ES-I3 (cell line): ENCODE data around the gene TRHDE.

ENCODE experiments used
- H3K36me3 ChIP-seq: 2 replicates; pipeline ENCODE4 v1.6.1; 2013; ENCODE audit warnings: mild to moderate bottlenecking, low read length, control low read depth, moderate library complexity; ENCODE audit not compliant: insufficient read depth
- H3K4me1 ChIP-seq: 2 replicates; pipeline ENCODE4 v1.6.1; 2013; ENCODE audit warnings: mild to moderate bottlenecking, control low read depth, low read length; ENCODE audit not compliant: insufficient read depth
- H3K9ac ChIP-seq: 2 replicates; pipeline ENCODE4 v1.6.1; 2013; ENCODE audit warnings: low read depth, mild to moderate bottlenecking, low read length, moderate library complexity
- H3K9me3 ChIP-seq: 2 replicates; pipeline ENCODE4 v1.6.1; 2013; ENCODE audit warnings: mild to moderate bottlenecking, low read length, moderate library complexity; ENCODE audit not compliant: control insufficient read depth, insufficient read depth

TRHDE gene

GRCh38 chr12:72281126-72281525, 9.0 kb downstream of the TRHDE start:
- Histone ChIP-seq H3K9ac (no peak overlapping the region), H3K36me3 (no peaks in the 10 kb centered on the region), H3K9me3 (no peaks in the 10 kb centered on the region), H3K4me1 (peaks cover 20% of the 10 kb centered on the region; the same call in 1 of the 2 replicates)

DNA sequence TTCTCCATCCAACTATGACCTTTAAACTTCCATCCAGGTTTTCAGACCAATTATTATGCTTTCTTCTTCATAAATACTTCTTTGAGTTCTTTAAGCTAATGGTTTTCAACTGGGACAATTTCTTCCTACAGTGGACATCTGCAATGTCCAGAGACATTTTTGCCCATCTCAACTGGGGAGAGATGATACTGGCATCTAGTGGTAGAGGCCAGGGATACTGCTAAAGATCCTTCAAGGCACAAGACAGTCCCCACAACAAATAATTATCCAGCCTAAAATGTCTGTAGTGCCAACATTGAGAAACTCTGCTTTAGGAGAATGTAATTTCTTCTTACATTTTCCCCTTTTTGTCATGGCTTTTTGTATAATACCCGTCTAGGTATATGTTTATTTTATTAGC, 10.6 kb downstream of the TRHDE start:
- no peaks in the 10 kb centered on the region for H3K36me3 ChIP-seq
- no peaks in the 10 kb centered on the region for H3K9me3 ChIP-seq
- H3K9ac ChIP-seq, result no peak overlapping the region
- H3K4me1 ChIP-seq, result peaks cover 20% of the 10 kb centered on the region; the same call in 1 of the 2 replicates

- peaks cover 13% of the 10 kb centered on the region; the same call in 1 of the 2 replicates for H3K4me1 ChIP-seq
- no peak overlapping the region for H3K9ac ChIP-seq
- H3K36me3 ChIP-seq, result no peaks in the 10 kb centered on the region
- H3K9me3 ChIP-seq, result no peaks in the 10 kb centered on the region
Measured at GRCh38 chr12:72285861-72286260, 13.7 kb downstream of the TRHDE start.

DNA sequence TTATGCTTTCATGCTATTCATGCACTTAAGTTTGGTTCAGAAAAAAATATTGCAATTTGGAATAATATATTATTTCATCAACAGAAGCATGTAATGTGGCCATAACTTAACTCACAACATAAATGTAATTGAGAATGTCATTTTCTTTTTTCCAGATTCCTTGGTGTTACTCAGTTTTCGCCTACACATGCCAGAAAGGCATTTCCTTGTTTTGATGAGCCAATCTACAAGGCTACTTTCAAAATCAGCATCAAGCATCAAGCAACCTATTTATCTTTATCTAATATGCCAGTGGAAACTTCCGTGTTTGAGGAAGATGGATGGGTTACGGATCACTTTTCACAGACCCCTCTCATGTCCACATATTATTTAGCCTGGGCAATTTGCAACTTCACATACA, 14.4 kb downstream of the TRHDE start:
- Histone ChIP-seq H3K4me1 (peaks cover 6% of the 10 kb centered on the region; the same call in 1 of the 2 replicates), H3K9ac (no peak overlapping the region), H3K9me3 (no peaks in the 10 kb centered on the region), H3K36me3 (no peaks in the 10 kb centered on the region; the same call in 1 of the 2 replicates)

GRCh38 chr12:72288436-72288835, 16.3 kb downstream of the TRHDE start:
- Histone ChIP-seq H3K9me3 (no peaks in the 10 kb centered on the region), H3K4me1 (no peaks in the 10 kb centered on the region), H3K36me3 (no peaks in the 10 kb centered on the region; the same call in 1 of the 2 replicates), H3K9ac (no peak overlapping the region)

DNA sequence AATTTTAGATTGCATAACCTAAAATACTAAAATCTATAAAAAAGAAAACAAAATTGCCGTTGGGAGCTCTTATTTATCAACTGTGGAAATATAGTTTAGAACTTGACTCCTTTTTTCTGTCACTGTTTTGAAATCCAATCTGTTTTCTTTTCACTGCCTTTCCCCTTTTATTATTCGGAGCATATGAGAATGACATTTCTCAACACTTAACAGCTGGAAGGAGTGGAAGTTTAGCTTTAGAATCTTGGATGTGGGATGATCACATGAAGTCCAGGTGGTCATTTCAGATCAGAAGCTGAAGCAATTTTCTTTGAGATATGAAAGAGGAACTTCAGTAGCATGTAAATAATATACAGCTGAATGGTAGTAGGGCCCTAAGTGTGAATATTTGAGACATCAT, 16.7 kb downstream of the TRHDE start:
- Histone ChIP-seq H3K9ac (no peak overlapping the region), H3K4me1 (no peaks in the 10 kb centered on the region), H3K9me3 (no peaks in the 10 kb centered on the region), H3K36me3 (no peaks in the 10 kb centered on the region; the same call in 1 of the 2 replicates)

DNA sequence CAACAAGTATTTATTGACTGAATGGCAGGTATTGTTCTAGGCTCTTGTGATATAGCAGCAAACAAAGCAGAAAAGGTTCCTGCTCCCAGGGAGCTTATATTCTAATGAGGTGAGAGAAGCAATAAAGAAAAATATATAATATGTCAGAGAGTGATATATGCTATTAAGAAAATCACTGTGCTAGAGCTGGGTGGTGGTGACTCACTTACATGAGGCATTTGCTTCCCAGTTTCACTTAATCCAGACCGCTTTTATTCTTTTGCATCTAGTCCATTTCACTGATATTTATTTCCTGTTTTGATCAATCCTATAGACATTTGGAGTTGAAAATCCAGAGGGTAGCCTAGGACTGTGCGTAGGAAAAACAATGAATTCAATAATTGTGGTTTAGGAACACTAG, 17.5 kb downstream of the TRHDE start:
- Histone ChIP-seq H3K9me3 (no peaks in the 10 kb centered on the region), H3K36me3 (no peaks in the 10 kb centered on the region; the same call in 1 of the 2 replicates), H3K4me1 (no peaks in the 10 kb centered on the region), H3K9ac (no peak overlapping the region)

DNA sequence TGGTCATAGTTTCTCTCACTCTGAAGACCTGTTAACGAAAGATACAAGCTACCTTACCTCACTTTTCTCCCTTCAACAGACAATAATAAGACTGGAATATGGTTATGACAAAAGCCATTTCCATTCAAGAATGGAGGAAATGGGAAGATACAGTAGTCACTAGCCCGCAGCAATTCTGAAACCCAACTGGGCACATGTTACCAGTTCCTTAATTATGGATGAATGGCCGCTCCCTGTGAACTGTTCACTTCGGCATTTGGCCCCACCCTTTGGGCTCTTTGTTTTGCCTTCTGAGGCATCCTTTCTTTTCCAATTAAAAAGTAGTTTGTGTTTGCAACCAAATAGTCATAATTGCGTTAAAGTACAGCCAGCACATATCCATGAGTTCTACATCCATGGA, 19.0 kb downstream of the TRHDE start:
- no peaks in the 10 kb centered on the region for H3K9me3 ChIP-seq
- H3K36me3 ChIP-seq, result no peaks in the 10 kb centered on the region; the same call in 1 of the 2 replicates
- no peak overlapping the region for H3K9ac ChIP-seq
- H3K4me1 ChIP-seq, result no peaks in the 10 kb centered on the region

DNA sequence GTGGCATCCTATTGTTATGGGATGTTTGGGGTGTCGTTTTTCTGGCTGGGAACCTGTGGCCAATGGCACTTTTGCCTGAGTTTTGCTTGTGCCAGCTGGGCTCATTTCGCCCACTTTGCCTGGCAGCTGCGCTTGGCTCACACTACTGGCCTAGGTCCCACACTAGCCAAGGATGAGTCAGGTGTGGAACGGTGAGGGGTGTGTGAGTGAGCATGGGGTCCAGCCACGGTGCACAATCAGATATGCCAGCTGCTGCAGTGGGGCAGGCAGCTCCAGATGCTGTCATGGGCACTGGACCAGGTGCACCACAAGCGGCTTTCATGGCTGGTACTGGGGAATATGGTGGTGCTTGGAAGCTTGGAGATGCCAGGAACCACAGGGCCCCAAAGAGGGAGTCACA, 21.5 kb downstream of the TRHDE start:
- H3K4me1 ChIP-seq, result no peaks in the 10 kb centered on the region
- H3K9me3 ChIP-seq, result no peaks in the 10 kb centered on the region
- no peak overlapping the region for H3K9ac ChIP-seq
- H3K36me3 ChIP-seq, result no peaks in the 10 kb centered on the region; the same call in 1 of the 2 replicates

DNA sequence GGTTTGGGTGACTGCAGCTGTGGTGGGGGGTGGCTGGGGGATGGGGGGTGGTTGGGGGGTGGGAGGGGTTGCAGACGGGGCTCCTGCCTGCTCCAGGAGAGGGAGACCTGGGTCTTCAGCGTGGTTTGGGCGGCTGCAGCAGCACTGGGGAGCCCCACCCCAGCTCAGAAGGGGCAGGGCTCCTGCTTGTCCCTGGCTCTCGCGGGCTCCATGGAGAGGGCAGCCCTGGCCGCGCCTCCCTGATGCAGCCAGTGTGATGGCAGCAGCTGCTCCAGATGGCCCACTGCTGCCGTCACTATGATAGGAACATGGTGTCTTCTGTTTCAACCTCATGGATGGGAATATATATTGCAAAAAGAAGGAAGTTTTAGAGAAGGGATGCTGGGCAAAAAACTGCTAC, 22.9 kb downstream of the TRHDE start:
- H3K9me3 ChIP-seq, result no peaks in the 10 kb centered on the region
- H3K9ac ChIP-seq, result no peak overlapping the region
- H3K36me3 ChIP-seq, result no peaks in the 10 kb centered on the region; the same call in 1 of the 2 replicates
- H3K4me1 ChIP-seq, result no peaks in the 10 kb centered on the region

DNA sequence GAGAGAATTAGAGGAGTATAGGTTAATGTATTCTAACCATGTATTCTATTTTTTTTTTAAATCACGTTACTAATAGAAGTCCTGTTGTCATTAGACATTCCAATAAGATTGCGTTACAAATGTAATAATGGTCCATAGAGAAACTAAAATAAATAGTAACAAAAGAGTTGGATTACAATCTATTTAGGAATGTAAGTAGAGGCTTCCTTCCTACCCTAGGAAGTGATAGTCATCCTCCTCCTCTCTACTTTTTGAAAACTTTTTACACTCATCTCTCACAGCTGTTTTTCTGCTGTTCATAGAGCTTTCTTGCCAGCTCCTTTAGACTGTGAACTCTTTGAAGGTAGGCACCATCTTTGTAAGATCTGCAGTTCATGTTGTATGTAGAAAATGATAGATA, 23.6 kb downstream of the TRHDE start:
- no peak overlapping the region for H3K9ac ChIP-seq
- H3K4me1 ChIP-seq, result no peaks in the 10 kb centered on the region
- no peaks in the 10 kb centered on the region; the same call in 1 of the 2 replicates for H3K36me3 ChIP-seq

GRCh38 chr12:72296389-72296788, 24.2 kb downstream of the TRHDE start:
- H3K9me3 ChIP-seq, result no peaks in the 10 kb centered on the region
- no peaks in the 10 kb centered on the region for H3K36me3 ChIP-seq
- no peak overlapping the region for H3K9ac ChIP-seq
- H3K4me1 ChIP-seq, result no peaks in the 10 kb centered on the region

More for the DNA sequence above, 23.6 kb downstream of the TRHDE start:
- H3K9me3 ChIP-seq, result no peaks in the 10 kb centered on the region

DNA sequence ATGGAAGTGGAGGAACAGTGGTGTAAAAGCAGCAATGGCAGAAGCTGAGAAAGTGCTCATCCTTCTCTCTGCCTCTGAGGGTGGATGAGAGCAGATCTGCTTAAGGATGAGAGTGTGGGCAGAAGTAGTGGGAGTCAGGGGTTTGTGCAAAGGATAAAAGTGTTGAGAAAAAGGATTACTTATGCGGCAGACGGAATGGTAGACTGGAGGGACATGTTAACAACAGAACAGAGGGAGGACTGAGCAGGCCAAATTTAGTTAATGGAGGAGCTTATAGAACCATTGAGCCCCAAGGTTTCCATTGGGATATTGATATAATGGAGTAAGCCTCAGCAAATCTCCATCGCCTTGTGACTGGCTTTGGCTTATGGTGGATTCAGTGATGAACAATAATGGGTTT, 25.5 kb downstream of the TRHDE start:
- Histone ChIP-seq H3K9ac (no peak overlapping the region), H3K9me3 (no peaks in the 10 kb centered on the region), H3K4me1 (no peaks in the 10 kb centered on the region), H3K36me3 (no peaks in the 10 kb centered on the region)

DNA sequence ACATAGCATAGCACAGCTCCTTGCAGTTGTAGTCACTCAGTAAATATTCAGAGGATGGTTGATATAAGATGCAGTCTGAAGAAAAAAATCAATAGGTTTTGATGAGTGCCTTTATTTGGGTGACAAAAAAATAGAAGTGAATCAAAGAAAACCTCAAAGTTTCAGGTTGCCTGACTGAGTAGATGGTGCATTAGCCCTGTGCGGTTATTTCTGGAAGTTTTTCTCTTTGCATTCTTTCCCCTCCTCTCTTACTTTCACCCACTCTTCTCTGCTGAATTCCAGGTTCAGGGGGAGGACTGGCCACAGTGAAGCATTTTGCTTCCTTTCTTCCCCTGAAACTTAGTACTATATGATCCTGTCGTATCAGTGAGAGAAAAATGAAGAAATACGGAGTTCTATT, 28.6 kb downstream of the TRHDE start:
- no peaks in the 10 kb centered on the region for H3K4me1 ChIP-seq
- no peaks in the 10 kb centered on the region for H3K36me3 ChIP-seq
- H3K9me3 ChIP-seq, result no peaks in the 10 kb centered on the region
- no peak overlapping the region for H3K9ac ChIP-seq

- no peaks in the 10 kb centered on the region for H3K9me3 ChIP-seq
- no peaks in the 10 kb centered on the region for H3K4me1 ChIP-seq
- no peaks in the 10 kb centered on the region for H3K36me3 ChIP-seq
- H3K9ac ChIP-seq, result no peak overlapping the region
Measured at GRCh38 chr12:72304751-72305150, 32.6 kb downstream of the TRHDE start.

DNA sequence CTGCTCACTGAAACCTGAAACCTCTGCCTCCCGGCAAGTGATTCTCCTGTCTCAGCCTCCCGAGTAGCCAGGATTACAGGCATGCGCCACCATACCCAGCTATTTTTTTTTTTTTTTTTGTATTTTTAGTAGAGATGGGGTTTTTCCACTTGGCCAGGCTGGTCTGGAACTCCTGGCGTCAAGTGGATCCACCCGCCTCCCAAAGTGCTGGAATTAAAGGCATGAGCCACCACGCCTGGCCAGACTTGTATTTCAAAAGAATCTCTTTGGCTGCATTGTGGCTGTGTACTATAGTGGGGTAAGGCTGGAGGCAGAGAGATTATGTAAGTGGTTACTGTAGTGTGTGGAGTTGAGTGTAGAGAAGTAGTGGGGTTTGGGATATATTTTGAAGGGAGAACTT, 35.1 kb downstream of the TRHDE start:
- no peak overlapping the region for H3K9ac ChIP-seq
- no peaks in the 10 kb centered on the region for H3K36me3 ChIP-seq
- no peaks in the 10 kb centered on the region for H3K9me3 ChIP-seq
- no peaks in the 10 kb centered on the region for H3K4me1 ChIP-seq
